HEK293 (cell line): ENCODE results near the gene ETS2.

Experiments used
- KLF7 ChIP-seq: fragments of 450-650 bp; formaldehyde crosslinking; IDR thresholded peaks from 2 replicates; pipeline ENCODE4 v1.5.1; 2016; ENCODE audit warnings: missing biosample characterization, missing genetic modification characterization, borderline replicate concordance
- ZNF280D ChIP-seq: fragments of 450-650 bp; formaldehyde crosslinking; IDR thresholded peaks from 2 replicates; pipeline ENCODE4 v1.5.1; 2016; ENCODE audit warnings: missing biosample characterization, missing genetic modification characterization
- ZNF292 ChIP-seq: fragments of 450-650 bp; formaldehyde crosslinking; IDR thresholded peaks from 2 replicates; pipeline ENCODE4 v1.5.1; 2016; ENCODE audit warnings: low read depth, missing biosample characterization, missing genetic modification characterization, borderline replicate concordance
- ZNF48 ChIP-seq: fragments of 450-650 bp; formaldehyde crosslinking; IDR thresholded peaks from 2 replicates; pipeline ENCODE4 v1.5.1; 2016; ENCODE audit warnings: missing biosample characterization, missing genetic modification characterization
- ZNF530 ChIP-seq: fragments of 450-650 bp; formaldehyde crosslinking; IDR thresholded peaks from 2 replicates; pipeline ENCODE4 v1.5.1; 2016; ENCODE audit warnings: low read depth, missing biosample characterization, missing genetic modification characterization

- no peak for TF ChIP-seq ZNF48 (tag by site-specific recombination)
- TF ChIP-seq ZNF292: no peak
- TF ChIP-seq KLF7 (tag by site-specific recombination): no peak
- no peak for TF ChIP-seq ZNF280D
- no peak for TF ChIP-seq ZNF530 (tag by site-specific recombination)
These were observed 45.4 kb downstream of the ETS2 start for GRCh38 chr21:38851101-38851500.
